KBM-7 (cell line): ENCODE measurements around the gene TEX264.

Source experiments
- DNase-seq: peaks from one replicate; pipeline ENCODE4 v3.0.0-alpha.2; 2015
- in situ Hi-C: fragments of 300-500 bp; cut with MboI; formaldehyde crosslinking; loops from 2 replicates; pipeline ENCODE4 v1.14.3; 2020; ENCODE audit warnings: low sequenced_read_pairs, low pct_unique_long_range_greater_than_20kb, mixed read lengths

The TEX264 gene

DNA sequence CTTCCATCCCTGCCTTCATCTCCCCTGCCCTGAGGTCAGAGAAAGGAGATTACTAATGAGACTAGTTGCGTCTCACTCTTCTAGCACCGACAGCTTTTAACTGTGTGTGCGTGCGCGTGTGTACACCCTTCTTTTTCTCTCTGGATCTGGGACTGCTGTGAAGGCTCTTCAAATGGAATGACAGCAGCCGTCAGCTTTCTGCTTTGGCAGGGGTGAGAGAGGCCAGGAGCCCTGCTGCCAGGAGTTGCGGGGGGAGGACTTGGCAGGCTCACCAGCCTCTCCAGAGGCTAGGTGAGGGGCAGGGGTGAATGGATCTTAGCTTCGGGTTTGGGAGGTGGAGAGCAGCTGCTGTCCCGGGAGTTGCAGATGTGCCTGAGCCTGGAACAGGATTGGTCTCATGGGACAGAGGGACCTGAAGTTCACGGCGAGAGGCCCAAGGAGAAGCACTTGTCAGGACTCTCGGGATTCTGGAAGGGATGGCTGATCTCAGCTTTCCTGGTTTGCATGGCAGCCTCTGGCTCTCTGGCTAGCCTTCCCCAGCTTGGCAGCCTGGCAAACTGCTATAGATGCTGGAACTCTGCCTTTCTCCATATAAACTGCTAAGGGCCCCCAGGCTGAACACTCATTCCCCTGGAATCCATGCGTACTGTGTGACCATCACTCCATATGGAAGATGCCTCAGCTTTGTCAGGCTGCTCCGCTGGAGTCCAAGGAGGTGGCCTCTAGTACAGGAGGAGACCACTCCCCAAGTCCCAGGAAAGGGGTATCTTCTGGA is 16.6 kb downstream of the TEX264 start:
- DNase-seq = no peak
- in situ Hi-C loops = no loop called here

DNA sequence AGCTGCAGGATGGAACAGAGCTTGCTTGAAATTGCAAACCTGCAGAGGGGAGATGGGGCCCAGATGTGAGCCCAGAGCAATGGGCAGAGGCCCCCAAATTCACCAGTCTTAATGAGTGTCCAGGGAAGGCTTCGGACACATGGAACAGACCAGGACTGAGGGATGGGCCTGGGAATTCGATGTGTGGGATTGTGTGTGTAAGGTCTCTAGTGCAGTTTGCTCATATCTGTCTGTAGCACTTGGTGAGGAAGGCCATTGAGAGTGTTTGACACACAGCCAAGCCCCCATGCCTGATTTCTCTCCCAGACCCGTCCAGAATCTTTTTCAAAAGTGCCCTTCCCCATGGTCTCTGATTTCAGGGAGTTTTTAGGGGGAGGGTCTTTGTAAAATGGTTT is 17.2 kb downstream of the TEX264 start:
- in situ Hi-C loops = no loop called here

DNA sequence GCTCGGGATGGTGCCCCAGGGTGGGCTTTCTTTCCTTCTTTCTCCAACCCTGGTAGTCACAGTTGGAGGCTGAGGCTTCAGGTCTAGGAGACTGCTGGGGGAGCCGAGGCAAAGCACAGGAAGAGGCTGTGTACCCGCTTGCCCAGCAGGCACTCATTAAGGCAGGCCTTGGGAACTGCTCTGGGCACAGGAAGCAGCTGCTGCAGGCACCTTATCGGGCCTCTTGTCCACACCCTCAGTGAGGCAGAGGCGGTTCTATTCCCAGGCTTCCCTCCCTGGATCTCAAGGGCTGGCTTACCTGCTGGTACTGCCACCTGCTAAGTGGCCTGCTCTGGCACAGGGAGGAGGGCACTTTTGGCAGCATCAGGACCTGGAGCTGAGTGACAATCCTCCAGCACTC is 20.0 kb downstream of the TEX264 start:
- no peak for DNase-seq
- in situ Hi-C loops = no loop called here

More for the DNA sequence above, 17.2 kb downstream of the TEX264 start:
- DNase-seq = no peak

DNA sequence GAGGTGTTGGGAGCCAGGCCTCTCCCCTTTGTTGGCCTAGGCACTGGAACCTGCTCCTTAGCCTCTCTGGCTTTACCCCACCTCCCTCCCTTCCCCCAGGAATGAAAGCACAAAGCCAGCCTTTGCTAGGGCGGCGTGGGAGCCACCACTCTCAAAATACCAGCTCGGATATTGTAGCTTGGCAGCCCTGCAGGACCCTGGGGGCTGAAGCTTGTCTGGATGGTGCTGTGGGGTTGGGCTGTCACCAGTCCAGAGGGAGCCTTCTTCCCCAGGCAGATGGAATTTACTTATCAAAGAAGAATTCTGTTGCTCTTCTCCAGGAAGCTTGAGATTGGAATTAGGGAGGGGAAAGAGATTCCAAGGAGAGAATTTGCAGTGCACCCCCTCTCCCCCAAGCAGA is 20.9 kb downstream of the TEX264 start:
- in situ Hi-C loops = no loop called here
- DNase-seq = no peak

DNA sequence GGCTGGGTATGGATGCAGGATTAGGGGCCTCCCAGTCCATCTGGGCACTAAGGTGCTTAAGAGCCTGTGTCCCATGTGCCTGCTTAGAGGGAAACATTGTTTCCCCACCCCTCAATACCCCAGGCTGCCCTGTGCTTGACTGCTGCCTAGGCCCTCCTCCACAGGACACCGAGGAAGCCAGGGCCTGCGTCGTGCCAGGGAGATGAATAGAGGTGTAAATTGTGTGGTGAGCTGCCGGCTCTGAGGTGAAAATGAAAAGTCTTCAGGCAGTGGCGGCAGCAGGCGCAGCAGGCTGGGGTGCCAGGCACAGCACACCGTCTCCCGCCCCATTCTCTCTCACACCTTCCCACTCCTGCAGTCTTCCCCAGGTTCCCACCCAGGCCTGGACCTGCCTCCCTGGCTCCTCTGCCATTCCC is 21.9 kb downstream of the TEX264 start:
- in situ Hi-C loops = no loop called here
- DNase-seq = no peak

DNA sequence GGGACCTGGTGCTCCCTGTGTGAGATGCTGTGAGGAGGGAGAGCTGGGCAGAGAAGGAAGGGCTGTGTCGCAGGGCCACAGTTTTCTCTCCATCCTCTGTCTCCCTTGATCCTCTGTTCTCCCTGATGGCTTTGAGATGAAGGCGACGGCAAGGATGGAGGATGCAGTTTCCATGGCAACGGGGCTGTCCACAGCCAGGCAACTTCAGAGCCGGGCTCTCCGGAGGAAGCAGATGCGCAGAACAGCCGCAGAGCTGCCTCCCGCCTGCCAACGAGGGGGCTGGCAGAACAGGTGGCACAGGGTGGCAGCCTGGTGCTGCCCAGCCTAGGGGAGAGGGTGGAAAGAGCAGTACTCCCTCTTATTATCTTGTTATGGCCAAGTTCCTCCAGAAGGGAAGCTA is 25.9 kb downstream of the TEX264 start:
- in situ Hi-C loops = no loop called here
- DNase-seq = no peak

DNA sequence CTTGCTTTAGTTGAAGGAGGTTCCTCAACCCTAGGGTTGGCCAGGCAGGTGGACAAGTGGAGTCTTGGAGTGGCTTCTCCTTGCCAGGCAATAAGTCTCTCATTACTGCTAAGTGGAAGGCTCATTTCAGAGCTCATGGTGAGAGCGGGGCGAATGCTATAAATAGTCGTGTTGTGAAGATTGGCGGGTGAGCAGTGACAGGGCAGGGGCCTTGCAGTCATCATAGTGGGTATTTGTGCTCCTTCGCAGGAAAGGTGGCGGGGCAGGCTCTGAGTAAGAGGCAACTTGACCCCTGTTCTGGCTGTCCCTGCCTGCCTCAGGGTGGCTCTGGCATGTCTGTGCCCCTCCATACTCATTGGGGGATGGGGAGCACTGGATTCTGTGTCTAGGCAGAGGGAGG is 27.2 kb downstream of the TEX264 start:
- in situ Hi-C loops = no loop called here
- no peak for DNase-seq

DNA sequence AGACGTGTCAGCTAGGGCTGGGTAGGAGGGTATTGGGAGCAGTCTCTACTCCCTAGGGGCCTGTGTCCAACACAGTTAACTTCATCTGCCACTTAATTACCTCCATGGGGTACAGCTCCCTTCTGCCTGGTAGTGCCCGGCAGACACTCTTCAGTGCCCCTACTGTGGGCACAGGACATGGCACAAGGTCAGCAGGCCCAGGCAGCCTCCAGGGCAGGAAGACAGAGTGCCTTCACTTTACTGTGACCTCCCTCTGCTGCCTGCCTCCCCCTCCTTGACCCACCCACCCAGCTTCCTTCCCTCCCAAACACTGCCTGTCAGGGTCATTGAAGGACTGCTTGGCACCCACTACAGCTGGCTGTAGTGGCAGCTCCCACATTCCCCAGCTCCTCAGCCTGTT is 29.4 kb downstream of the TEX264 start:
- in situ Hi-C loops = no loop called here
- DNase-seq = no peak

DNA sequence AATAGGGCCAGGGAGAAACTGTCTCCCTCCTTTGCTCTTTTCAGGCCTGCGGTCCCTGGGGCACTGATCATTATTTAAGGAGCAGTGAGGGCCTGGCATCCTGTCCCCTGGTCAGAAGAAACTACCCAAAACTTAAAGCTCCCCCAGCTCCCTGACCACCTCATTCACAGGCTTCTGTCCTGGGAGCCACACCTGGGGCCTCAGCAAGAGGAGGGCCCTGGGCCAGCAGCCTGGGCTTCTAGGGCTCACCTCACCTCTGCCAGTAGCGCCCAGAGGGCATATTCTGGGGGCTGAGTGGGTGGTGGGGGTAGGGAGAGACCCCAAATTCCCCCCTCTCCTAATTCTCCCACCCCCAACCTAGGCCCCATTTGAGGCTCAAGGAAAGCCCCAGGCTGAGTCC is 31.1 kb downstream of the TEX264 start:
- DNase-seq = no peak
- in situ Hi-C loops = no loop called here

DNA sequence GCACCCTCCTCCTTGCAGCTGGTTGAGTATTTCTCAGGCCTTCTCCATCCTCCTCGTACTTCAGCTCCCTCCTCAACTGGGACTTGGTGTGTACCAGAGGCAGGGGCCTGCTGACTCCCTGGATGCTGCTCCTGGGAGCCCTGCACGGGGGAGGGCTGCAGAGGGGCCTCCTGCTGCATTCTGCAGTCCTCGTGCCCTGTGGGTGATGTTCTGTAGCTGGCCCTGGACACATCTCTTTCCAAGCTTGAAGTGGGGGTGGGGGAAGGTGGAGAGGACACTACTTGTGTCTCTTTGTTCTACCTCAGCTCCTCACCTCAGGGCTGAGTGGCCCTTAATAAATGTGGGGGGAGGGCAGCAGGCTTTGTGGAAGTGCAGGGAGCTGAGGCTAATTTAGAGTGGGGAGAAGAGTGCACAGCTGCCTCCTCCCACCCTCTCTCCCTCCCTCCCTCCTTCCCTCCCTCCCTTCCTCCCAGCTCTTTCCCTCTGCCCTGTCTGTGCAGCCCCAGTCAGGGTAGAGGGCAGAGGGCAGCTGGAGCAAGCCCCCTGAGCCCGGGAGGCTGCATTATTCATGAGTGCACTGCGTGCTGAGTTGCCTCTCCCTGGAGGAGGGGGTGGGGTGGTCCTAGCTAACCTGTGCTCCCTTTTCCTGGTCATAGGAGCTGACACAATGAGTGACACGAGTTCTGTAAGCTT is 32.2 kb downstream of the TEX264 start:
- DNase-seq = no peak
- in situ Hi-C loops = no loop called here

DNA sequence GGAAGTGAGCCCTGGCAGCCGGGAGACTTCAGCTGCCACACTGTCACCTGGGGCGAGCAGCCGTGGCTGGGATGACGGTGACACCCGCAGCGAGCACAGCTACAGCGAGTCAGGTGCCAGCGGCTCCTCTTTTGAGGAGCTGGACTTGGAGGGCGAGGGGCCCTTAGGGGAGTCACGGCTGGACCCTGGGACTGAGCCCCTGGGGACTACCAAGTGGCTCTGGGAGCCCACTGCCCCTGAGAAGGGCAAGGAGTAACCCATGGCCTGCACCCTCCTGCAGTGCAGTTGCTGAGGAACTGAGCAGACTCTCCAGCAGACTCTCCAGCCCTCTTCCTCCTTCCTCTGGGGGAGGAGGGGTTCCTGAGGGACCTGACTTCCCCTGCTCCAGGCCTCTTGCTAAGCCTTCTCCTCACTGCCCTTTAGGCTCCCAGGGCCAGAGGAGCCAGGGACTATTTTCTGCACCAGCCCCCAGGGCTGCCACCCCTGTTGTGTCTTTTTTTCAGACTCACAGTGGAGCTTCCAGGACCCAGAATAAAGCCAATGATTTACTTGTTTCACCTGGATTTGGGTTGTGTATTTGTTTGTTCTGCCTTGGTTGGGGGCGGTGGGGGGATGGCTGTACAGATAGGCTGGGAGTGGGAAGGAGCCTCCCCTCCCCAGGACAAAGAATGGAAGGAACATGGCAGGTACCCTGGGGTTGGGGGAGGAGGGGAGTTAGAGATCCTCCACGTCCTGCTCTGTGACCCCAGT is 32.9 kb downstream of the TEX264 start:
- no peak for DNase-seq
- in situ Hi-C loops = no loop called here

DNA sequence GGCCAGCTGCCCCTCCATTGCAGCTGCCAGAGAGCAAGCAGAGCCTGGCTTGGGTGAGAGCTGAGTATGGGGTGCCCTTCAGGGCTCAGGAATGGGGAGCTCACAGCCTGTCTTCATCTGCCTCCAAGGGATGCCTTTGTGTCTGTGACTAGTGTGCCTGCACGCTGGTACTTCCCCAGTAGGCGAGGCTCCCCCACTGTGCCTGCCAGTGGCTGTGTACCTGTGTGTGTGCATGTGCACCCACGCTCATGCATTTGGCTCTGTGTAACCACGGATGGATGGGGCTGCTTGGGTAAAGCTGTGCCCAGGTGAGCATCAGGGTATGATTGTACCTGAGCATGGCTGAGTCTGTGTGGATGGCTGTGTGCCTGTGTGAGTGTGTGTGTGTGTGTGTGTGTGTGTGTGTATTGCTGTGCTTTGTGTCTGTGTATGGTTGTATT is 33.5 kb downstream of the TEX264 start:
- no peak for DNase-seq
- in situ Hi-C loops = no loop called here

DNA sequence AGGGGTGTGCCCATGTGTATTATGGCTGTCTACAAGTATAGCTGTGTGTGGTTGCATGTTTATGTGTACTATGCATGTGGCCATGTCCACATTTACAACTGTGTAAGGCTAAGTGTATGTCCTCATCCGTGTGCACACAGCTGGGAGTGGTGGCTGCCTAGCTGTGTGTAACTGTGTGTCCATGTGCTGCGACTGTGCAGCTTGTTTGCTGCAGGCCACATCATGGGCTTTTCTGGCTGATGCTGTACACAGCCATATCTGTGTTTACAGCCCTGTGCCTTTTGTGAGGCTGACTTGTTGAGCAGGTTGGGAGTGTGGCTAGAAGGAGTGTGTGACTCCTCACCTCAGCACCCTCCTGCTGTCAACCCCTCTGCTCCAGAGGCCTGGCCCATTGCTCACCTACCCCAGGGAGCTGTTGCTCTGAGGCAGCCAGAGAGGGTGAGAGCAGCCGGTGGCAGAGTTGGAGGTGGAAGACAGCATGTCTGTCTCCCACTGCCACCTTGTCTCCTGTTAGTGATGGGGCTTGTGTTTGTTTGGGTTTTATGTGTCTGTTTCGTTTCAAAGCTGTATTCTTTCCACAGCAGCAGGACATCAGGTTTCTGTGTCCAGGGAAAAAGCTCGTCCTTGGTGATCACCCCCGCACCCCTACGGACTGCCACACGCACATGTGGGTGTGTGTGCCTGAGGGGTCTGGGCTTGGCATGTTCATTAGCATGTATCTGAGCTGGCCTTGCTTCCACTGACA is 34.4 kb downstream of the TEX264 start:
- no peak for DNase-seq
- in situ Hi-C loops = no loop called here

DNA sequence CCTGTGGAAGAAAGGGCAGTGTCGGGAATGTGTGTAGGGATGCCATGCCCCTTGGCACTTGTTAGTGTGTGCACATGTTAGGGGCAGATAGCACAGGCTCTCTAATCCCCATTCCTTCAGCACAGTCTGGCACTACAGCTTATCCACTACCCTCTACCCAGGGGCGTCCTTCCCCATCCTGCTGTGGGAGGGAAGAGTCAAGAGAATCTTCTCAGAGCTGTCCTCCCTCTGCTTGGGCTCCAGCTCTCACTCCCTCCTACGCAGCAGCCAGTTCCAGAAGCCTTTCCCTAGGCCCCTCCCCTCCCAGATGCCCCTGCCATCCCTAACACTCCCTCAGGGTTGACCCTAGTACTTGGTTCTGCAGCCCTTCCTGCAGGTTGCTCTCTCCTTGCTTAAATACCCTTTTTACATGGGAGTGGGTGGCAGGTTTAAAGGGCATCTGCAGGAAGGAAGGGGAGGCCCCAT is 35.0 kb downstream of the TEX264 start:
- in situ Hi-C loops = no loop called here
- no peak for DNase-seq

DNA sequence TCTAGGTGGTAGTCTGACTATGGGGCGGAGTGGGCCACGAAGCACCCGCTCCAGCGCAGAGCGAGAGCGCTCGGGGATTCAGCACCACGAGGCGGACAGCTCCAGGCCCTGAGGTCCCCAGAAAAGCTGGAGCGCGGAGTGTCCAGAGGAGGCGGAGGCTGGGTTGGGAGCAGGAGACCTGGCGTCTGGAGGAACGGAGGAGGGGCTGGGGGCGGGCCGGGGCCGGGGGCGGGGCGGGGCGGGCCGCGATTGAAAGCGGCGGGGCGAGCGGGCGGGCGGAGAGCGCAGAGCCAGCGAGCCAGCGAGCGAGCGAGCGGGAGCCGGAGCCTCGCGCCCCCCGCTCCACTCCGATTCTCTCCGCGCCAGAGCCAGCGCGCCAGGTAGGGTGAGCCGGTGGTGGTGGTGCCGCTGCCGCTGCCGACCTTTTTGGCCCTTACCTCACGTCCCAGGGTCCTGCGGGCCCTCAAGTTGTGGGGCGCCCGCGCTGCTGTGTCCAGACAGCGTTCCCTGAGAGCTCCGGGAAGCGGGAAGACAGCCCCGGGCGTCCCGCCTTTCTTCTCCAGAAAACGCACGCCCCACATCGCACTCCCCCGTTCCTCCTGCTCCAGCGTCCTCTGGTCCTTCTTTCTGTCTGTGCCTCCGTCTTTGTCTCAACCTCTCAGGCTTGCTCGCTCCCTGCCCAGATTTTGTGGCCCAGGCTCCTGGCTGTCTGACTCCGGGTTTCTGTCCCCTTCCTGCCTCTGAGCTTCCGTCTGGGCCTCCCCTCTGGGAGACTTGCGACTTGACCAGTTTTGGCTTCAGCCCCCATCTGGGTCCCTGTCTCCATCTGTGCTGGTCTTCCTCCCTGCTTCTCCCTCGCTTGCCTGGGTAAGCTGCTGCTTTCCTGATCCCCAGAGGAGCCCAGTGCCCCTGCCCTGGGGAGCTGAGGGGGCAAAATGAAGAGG is 36.0 kb downstream of the TEX264 start, which contains the start of gene GRM2:
Gene GRM2 (plus strand): TSS at position 281 of the 944 bp plus-strand sequence. CDS start 1,916 bp downstream, outside the sequence.
- DNase-seq = no peak

DNA sequence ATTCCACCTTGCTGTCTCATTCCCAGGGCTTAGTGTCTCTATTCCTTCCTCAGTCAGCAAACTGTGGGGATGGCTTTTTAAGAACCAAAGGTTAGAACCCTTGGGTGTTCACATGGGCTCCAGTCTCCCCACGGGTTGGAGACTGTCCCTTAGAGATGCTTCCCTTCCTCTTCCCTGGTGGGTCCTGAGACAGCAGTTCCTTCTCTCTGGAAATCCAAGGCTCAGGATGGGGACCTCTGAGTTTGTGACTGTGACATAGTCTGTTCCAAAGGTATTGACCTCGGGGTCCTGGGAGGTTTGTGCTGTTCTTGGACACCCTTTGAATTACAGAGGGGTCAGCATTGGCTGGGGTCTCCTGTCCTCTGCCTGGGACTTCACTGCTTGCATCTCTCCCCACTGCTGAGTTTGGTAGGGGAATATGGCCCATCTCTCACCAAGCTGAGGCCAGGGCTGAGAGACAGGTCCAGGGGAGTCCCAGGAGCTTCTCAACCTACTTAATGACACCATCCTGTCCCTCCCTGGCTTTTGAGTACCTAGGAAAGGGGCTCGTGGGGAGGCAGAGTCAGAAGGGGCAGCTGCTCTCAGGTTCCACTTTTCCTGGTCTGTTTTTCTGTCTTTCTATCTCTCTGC is 37.3 kb downstream of the TEX264 start:
- DNase-seq = no peak
- in situ Hi-C loops = no loop called here

More for the DNA sequence above, 36.0 kb downstream of the TEX264 start, which contains the start of gene GRM2:
- in situ Hi-C loops = no loop called here

DNA sequence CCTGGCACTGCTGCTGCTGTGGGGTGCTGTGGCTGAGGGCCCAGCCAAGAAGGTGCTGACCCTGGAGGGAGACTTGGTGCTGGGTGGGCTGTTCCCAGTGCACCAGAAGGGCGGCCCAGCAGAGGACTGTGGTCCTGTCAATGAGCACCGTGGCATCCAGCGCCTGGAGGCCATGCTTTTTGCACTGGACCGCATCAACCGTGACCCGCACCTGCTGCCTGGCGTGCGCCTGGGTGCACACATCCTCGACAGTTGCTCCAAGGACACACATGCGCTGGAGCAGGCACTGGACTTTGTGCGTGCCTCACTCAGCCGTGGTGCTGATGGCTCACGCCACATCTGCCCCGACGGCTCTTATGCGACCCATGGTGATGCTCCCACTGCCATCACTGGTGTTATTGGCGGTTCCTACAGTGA is 38.0 kb downstream of the TEX264 start:
- in situ Hi-C loops = no loop called here
- no peak for DNase-seq

DNA sequence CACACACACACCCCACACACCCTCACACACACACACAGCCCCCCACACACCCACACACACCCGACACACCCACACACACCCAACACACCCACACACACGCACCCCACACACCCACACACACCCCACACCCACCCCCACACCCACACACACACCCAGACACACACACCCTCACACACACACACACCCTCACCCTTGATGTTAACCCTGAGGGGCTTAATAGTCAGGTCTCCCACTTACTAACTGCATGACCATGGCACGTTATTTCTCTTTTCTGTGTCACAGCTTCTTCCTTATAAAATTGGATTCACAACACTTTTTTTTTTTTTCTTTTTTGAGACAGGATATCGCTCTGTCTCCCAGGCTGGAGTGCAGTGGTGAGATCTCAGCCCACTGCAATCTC is 38.6 kb downstream of the TEX264 start:
- DNase-seq = no peak
- in situ Hi-C loops = no loop called here
